ENCODE data around the gene TRIM38.
"Not testable (repeated sequence)": the region's sequence is repeated elsewhere in the genome, so short reads cannot be mapped to it uniquely, and the experiment has no call there.

Gene TRIM38

GRCh38 chr6:25943887-25944286, 18.7 kb upstream of the TRIM38 start:
- DNase-seq, result no peak

- DNase-seq, result peak in 1 of 4 experiments; percentile 11
These were observed 17.7 kb upstream of the TRIM38 start for GRCh38 chr6:25944688-25945574.

- not testable (repeated sequence) for DNase-seq
These were observed 16.9 kb upstream of the TRIM38 start for GRCh38 chr6:25945738-25946137.

DNA sequence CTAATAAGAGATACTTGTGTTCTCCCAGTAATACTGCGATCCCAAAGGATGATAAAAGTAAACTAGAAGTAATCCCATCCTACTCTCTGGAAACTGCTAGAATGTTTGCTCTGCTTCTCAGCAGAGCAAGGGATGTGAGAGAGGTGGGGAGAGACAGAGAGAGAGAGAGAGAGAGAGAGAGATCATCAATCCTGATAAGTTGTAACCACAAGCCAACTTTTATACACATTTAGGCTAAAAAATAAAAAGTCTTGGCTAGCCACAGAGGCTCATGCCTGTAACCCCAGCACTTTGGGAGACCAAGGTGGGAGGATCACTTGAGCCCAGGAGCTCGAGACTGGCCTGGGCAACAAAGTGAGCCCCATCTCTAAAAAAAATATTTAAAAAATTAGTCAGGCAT, 16.0 kb upstream of the TRIM38 start:
- DNase-seq, result no peak

DNA sequence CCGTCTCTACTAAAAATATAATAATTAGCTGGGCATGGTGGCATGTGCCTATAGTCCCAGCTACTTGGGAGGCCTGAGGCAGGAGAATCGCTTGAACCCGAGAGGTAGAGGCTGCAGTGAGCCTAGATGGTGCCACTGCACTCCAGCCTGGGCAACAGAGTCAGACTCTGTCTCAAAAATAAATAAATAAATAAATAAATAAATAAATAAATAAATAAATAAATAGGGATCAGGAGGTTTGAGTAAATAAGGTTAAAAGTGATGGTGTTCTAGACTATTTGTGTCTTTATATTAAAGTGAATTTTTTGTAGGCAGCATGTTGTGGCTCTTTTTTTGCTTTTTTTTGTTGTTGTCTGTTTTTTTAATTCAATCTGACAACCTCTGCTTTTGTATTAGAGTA, 15.1 kb upstream of the TRIM38 start:
- DNase-seq, result not testable (repeated sequence)

DNA sequence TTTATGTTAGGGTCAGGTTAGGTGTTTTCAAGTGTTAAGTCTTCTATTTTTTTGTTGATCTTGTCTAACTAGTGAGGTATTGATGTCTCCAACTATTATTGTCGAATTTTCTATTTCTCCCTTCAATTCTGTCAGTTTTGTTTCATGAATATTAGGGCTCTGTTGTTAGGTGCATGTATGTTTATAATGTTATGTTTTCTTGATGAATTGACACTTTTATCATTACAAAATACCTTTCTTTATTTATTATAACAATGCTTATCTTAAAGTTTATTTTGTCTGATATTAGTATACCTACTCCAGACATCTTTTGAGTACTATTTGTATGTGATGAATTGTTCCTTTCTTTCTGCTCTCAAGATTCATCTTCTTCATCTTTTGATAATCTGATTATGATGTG, 12.9 kb upstream of the TRIM38 start:
- no peak for DNase-seq

GRCh38 chr6:25950297-25950696, 12.3 kb upstream of the TRIM38 start:
- no peak for DNase-seq

DNA sequence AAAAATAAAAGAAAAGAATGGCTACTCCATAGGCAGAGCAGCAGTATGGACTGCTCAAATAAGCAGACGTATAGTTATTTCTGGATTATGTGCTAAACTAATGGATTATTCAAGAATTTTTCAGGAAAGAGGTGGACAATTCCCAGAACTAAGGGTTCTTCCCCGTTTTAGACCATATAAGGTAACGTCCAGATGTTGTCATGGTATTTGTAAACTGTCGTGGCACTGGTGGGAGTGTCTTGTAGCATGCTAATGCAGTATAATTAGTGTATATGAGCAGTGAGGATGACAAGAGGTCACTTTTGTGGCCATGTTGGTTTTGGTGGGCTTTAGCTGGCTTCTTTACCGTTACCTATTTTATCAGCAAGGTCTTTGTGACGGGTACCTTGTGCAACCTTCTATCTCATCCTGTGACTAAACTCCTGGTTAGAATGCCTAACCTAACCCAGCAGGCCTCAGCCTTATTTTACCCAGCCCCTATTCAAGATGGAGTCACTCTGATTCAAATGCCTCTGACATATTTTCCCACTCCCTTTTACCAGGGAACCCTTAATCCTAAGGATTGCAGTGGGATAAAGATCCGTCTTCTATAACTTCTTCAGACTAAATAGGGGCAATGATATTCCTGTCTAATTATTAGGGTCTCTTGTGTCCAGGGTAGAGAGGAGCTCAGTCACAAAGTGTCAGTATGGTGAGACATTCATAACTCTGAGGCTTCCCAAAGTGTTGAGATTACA, 11.1 kb upstream of the TRIM38 start:
- DNase-seq, result no peak

- DNase-seq, result no peak
These were observed 10.1 kb upstream of the TRIM38 start for GRCh38 chr6:25952535-25952934.

DNA sequence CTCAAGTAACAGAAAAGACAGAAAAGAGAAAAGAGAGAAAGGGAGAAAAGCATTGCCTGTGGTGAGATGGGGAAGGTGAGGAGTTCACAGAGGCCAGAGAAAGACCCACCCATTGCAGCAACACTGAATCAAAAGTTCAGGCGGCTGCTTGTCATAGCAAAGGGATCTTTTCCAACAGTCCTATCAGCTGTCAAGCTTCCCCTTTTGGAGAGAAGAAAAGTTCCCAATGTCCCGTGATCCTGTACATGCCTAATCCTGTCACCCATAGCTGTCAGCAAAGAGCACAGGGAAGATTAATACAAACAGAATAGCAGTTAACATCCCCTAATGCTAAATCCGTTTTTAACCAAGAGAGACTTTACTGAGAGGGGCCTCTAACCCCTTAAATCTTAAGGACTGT, 8.9 kb upstream of the TRIM38 start:
- DNase-seq, result peak in 2 of 4 experiments; percentile 16 to 25

- no peak for DNase-seq
These were observed 7.8 kb upstream of the TRIM38 start for GRCh38 chr6:25954756-25955155.

- no peak for DNase-seq
These were observed 6.4 kb upstream of the TRIM38 start for GRCh38 chr6:25956226-25956625.

GRCh38 chr6:25958700-25959162, 3.9 kb upstream of the TRIM38 start:
- DNase-seq, result peak in 1 of 4 experiments; percentile 6

DNA sequence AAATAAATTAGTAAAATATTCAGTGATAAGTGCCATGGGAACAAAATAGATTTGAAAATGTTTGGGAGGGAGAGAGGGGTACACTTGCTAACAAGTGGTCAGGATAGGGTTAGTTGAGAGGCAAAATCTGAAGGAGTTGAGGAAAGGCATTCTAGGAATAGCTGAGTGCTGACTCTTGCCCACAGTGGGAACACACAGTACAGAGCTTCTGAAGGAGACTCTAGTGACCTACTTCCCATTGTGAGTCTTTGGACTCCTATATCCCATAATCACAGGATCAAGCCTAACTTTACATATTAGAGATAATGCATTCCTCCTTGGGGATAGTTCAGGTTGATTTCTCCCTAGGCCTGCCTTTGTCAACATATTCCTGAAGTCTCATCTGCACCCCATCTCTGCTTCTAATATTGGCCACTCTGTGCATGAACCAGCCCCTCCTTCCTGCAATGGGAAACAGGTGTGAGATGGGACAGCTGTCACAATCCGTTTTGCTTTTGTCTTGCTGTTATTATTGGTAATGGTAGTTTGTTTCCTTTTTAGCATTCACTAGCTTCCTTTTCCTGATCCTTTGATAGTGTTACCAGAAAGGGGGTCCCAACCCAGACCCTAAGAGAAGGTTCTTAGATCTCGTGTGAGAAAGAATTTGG, 2.6 kb upstream of the TRIM38 start:
- DNase-seq, result no peak

- DNase-seq, result no peak
These were observed 1.9 kb upstream of the TRIM38 start for GRCh38 chr6:25960734-25961133.

- DNase-seq, result peak in 1 of 4 experiments; percentile 10
These were observed 918 bp upstream of the TRIM38 start for GRCh38 chr6:25961619-25962148.

DNA sequence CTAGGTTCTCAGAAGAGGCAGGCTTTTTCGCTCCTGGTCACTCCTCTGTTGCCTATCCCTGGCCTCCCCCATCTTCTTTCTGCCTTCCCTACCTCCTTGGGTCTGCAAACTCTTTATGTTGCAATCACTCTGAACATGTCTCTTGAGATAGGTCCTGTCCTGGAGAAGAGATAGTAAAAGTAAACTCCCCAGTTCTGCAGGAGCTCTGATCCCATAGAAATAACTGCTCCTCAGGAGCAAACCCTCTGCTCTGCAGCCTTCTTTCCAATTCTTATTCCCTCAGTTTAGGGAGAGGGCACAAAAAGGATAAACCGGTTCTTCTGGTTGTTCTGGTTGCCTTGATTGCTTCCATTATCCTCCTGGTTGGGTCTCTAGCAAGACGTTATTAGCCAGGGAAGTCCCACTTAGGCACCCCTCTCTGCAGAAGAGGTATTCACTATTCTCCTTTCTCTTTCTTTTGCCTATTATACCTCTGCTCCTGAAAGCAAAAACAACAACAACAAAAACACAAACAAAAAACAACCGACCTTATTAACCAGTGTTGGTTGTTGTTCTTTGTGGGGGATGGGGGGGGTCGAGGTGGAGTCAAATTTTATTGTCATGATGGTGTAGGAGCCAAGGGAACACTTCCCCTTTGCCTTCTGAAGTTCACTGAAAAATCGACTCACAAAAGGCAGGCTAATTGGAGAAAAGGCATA, 973 bp downstream of the TRIM38 start:
- peak; percentile 13 to 52 (median 41) for DNase-seq

DNA sequence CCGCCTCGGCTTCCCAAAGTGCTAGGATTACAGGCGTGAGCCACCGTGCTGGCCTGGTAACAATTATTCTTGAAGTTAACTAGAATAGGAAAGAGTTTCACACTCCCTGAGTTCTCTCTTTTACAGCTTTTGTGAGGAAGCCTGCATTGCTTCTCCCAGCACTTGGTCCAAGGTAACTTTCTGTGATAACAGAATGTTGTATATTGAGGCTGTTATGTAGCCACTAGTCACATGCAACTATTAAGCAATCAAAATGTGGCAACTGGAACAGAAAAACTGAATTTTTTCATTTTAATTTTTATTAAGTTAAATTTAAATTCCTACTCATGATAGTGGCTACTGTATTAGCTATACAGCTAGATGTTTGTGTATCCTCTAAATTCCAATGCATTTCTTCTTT, 2.5 kb downstream of the TRIM38 start:
- no peak for DNase-seq

GRCh38 chr6:25966711-25967110, 4.1 kb downstream of the TRIM38 start:
- no peak for DNase-seq

DNA sequence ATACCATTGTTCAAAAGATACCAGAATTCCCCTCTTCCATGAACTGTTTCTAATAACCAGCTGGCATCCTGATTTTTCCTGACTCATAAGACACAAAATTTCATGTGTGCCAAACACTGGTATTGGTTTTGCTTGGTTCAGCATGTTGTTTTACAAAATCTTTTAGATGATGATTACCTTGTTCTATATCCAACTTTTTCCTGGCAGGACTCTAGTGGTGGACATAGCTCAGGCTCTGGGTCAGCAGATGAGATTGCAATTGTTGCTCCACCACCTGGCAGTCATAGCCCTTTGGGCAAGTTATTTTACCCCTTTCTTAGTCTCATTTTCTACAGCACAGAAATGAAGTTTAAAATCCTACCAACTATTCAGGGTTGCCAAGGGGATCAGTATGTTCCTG, 6.2 kb downstream of the TRIM38 start:
- no peak for DNase-seq

DNA sequence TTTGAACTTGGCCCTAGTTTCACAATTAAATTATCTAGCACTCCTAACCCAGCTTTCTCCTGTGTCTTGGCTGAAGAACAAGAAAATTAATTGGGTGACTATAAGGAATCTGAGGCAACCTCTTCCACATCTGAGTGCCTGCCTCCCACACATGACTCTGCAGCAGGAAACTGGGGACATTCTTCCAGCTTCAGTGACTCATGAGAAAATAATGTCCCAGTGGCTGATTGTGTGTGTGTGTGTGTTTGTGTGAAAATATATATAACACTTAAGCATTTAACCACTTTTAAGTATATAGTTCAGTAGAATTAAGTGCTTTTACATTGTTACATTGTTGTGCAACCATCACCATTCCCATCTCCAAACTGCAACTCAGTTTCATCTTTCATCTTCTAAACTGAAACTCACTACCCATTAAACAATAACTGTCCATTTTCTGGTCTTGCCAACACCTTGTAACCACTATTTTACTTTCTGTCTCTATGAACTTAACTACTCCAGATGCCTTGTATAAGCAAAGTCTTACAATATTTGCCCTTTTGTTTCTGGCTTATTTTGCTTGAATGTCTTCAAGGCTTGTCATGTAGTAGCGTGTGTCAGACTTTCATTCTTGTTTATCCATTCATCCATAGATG, 8.7 kb downstream of the TRIM38 start:
- DNase-seq, result peak; percentile 62 to 84 (median 76)

GRCh38 chr6:25972128-25972527, 9.5 kb downstream of the TRIM38 start:
- DNase-seq, result no peak

Measured in suppressor macrophage (primary cell).